GM23338 (cell line): ENCODE data around the gene DNAJC4. TPM values are rescaled to one million over a fixed set of nuclear protein-coding genes. Genes with fewer than 3 reads are reported as not detected.

Experiments used
- ATAC-seq: fragments of 200-7000 bp; cut with Tn5 transposase; 3 replicates; pipeline ENCODE4 v1.9.1; 2020
- DNase-seq: peaks from one replicate; pipeline ENCODE4 v3.0.0-alpha.2; 2015; ENCODE audit warnings: low spot score
- H2AFZ ChIP-seq: fragments of 200-600 bp; sonication (generic); 2 replicates; pipeline ENCODE4 v1.8.0; 2016; ENCODE audit warnings: antibody characterized with exemption, mild to moderate bottlenecking, moderate library complexity
- H3F3A ChIP-seq: fragments of 200-600 bp; sonication (generic); replicated peaks from 2 replicates; pipeline ENCODE4 v1.8.0; 2017; ENCODE audit warnings: antibody characterized with exemption, mixed run types, low read depth
- H3K27ac ChIP-seq: fragments of 200-600 bp; sonication (generic); 2 replicates; pipeline ENCODE4 v1.6.1; 2016; ENCODE audit warnings: low read depth
- H3K27me3 ChIP-seq: fragments of 200-600 bp; sonication (generic); 2 replicates; pipeline ENCODE4 v1.8.0; 2016; ENCODE audit warnings: mild to moderate bottlenecking, mixed run types, moderate library complexity; ENCODE audit not compliant: insufficient read depth
- H3K36me3 ChIP-seq: fragments of 200-600 bp; sonication (generic); 2 replicates; pipeline ENCODE4 v1.8.0; 2016; ENCODE audit warnings: mild to moderate bottlenecking; ENCODE audit not compliant: insufficient read depth
- H3K4me1 ChIP-seq: fragments of 200-600 bp; sonication (generic); 2 replicates; pipeline ENCODE4 v1.8.0; 2016; ENCODE audit warnings: mild to moderate bottlenecking, moderate library complexity; ENCODE audit not compliant: insufficient read depth
- H3K4me2 ChIP-seq: fragments of 200-600 bp; sonication (generic); 2 replicates; pipeline ENCODE4 v1.7.1; 2017; ENCODE audit warnings: mixed run types
- H3K4me3 ChIP-seq: fragments of 200-600 bp; sonication (generic); 2 replicates; pipeline ENCODE4 v1.6.1; 2016; ENCODE audit warnings: mixed run types
- H3K79me2 ChIP-seq: fragments of 200-600 bp; sonication (generic); replicated peaks from 2 replicates; pipeline ENCODE4 v1.8.0; 2017; ENCODE audit warnings: mild to moderate bottlenecking; ENCODE audit not compliant: insufficient read depth
- H3K9me2 ChIP-seq: fragments of 200-600 bp; sonication (generic); 2 replicates; pipeline ENCODE4 v1.8.0; 2017; ENCODE audit not compliant: insufficient read depth
- H4K20me1 ChIP-seq: fragments of 200-600 bp; sonication (generic); replicated peaks from 2 replicates; pipeline ENCODE4 v1.8.0; 2017; ENCODE audit warnings: mild to moderate bottlenecking; ENCODE audit not compliant: insufficient read depth
- H3K27ac Mint-ChIP-seq: 2 replicates; pipeline ENCODE4 v1.8.0; 2020; ENCODE audit warnings: inconsistent platforms, mild to moderate bottlenecking, moderate library complexity, mixed read lengths
- H3K27me3 Mint-ChIP-seq: 3 replicates; pipeline ENCODE4 v1.8.0; 2022; ENCODE audit warnings: low read depth, mild to moderate bottlenecking, moderate library complexity, mixed read lengths, inconsistent platforms; ENCODE audit not compliant: insufficient read depth, poor library complexity
- H3K36me3 Mint-ChIP-seq: 3 replicates; pipeline ENCODE4 v1.8.0; 2021; ENCODE audit warnings: low read depth, mild to moderate bottlenecking, inconsistent platforms, moderate library complexity, mixed read lengths
- H3K4me1 Mint-ChIP-seq: 3 replicates; pipeline ENCODE4 v1.8.0; 2020; ENCODE audit warnings: mild to moderate bottlenecking, inconsistent platforms, mixed read lengths
- H3K4me3 Mint-ChIP-seq: 3 replicates; pipeline ENCODE4 v1.8.0; 2021; ENCODE audit warnings: moderate library complexity, mild to moderate bottlenecking, inconsistent platforms, mixed read lengths
- H3K9me3 Mint-ChIP-seq: 3 replicates; pipeline ENCODE4 v1.8.0; 2020; ENCODE audit warnings: moderate library complexity, mild to moderate bottlenecking, inconsistent platforms, mixed read lengths
- CTCF ChIP-seq, 2 experiments: fragments of 200-600 bp in 1 of 2; sonication (generic) in 1 of 2; conservative IDR thresholded peaks; 2 replicates each; pipeline versions ENCODE4 v1.5.1 to v1.6.1; 2016 to 2017; ENCODE audit warnings: antibody characterized with exemption in 2 of 2, low read depth in 2 of 2, mild to moderate bottlenecking in 2 of 2, moderate library complexity in 1 of 2
- ETS1 ChIP-seq: IDR thresholded peaks from 2 replicates; pipeline ENCODE4 v1.6.1; 2016; ENCODE audit warnings: antibody characterized with exemption
- EZH2 ChIP-seq: fragments of 200-600 bp; sonication (generic); IDR thresholded peaks from one replicate; pipeline ENCODE4 v1.8.0; 2017; ENCODE audit warnings: antibody characterized with exemption, mild to moderate bottlenecking, low read depth; ENCODE audit not compliant: unreplicated experiment
- JUNB ChIP-seq: IDR thresholded peaks from one replicate; pipeline ENCODE4 v1.6.1; 2016; ENCODE audit warnings: antibody characterized with exemption; ENCODE audit not compliant: unreplicated experiment
- NANOG ChIP-seq: IDR thresholded peaks from 2 replicates; pipeline ENCODE4 v1.6.1; 2016; ENCODE audit warnings: antibody characterized with exemption, borderline replicate concordance
- REST ChIP-seq: IDR thresholded peaks from one replicate; pipeline ENCODE4 v1.6.1; 2018; ENCODE audit warnings: antibody characterized with exemption; ENCODE audit not compliant: unreplicated experiment
- STAT1 ChIP-seq: IDR thresholded peaks from one replicate; pipeline ENCODE4 v1.6.1; 2016; ENCODE audit warnings: antibody characterized with exemption; ENCODE audit not compliant: unreplicated experiment
- ZNF331 ChIP-seq: fragments of 250-450 bp; sonication (Bioruptor Pico); IDR thresholded peaks from 2 replicates; pipeline ENCODE4 v1.5.0; 2020; ENCODE audit warnings: low read depth, mild to moderate bottlenecking, moderate library complexity
- ZNF462 ChIP-seq: fragments of 250-450 bp; sonication (Bioruptor Pico); IDR thresholded peaks from 2 replicates; pipeline ENCODE4 v1.5.0; 2020; ENCODE audit warnings: mild to moderate bottlenecking, moderate library complexity
- polyA plus RNA-seq: library from polyadenylated mRNA; unstranded; fragments of >200 nt; fragmentation: Nextera tagmentation; extraction: Ambion mirVana; gene quantifications from 2 replicates; pipeline ENCODE4 v1.2.1, GENCODE V29; 2016
- total RNA-seq: library from RNA; depleted of rRNA; stranded (reverse); fragments of >200 nt; shearing (Covaris generic); gene quantifications from 2 replicates; pipeline ENCODE4 v1.2.3, GENCODE V29; 2014

Gene DNAJC4
- total and polyA plus RNA-seq, 2 experiments from 2014 or later: 10.5 to 34.4 TPM

GRCh38 chr11:64267207-64267945, 37.0 kb downstream of the DNAJC4 start:
- DNase-seq: no peak
- TF ChIP-seq NANOG (no peak), ZNF462 (CRISPR knock-in tag) (no peak), ZNF331 (no peak), EZH2 (no peak), CTCF (conservative IDR thresholded peaks at IDR 0.05; ENCODE audit: low read depth in 2 of 2) (no peak), REST (no peak), ETS1 (no peak), JUNB (no peak), STAT1 (no peak)

More at GRCh38 chr11:64267207-64267945, 37.0 kb downstream of the DNAJC4 start:
- H3K36me3 Mint-ChIP-seq: peaks cover 45% of the 10 kb centered on the region
- no peaks in the 10 kb centered on the region; the same call in 1 of the 2 replicates for H3K36me3 ChIP-seq
- no peak overlapping the region for H3K27ac ChIP-seq
- no peak overlapping the region for H2AFZ ChIP-seq
- H3K9me3 Mint-ChIP-seq: peaks cover 3% of the 10 kb centered on the region; the same call in 2 of the 3 replicates
- peaks cover 25% of the 10 kb centered on the region for H3K4me1 Mint-ChIP-seq
- H3K4me1 ChIP-seq: peaks cover 11% of the 10 kb centered on the region; the same call in 1 of the 2 replicates
- no peak overlapping the region; the same call in 2 of the 3 replicates for H3K4me3 Mint-ChIP-seq
- H3K9me2 ChIP-seq: no peaks in the 10 kb centered on the region
- no peaks in the 10 kb centered on the region for H3K79me2 ChIP-seq
- H4K20me1 ChIP-seq: no peaks in the 10 kb centered on the region
- H3K4me2 ChIP-seq: no peak overlapping the region
- peaks cover 30% of the 10 kb centered on the region for H3F3A ChIP-seq
- no peak for ATAC-seq
- H3K27me3 Mint-ChIP-seq: peaks cover 24% of the 10 kb centered on the region
- no peak overlapping the region for H3K4me3 ChIP-seq
- no peak overlapping the region for H3K27ac Mint-ChIP-seq
- H3K27me3 ChIP-seq: no peaks in the 10 kb centered on the region
